Measurements from ENCODE around the gene APOO.

The APOO gene

GRCh38 chrX:23907498-23908218, at the start of gene APOO, which contains the start of gene CXorf58:
Gene APOO, minus strand, starts transcription at chrX:23907938. Its CDS starts 236 bp downstream, at chrX:23907702.
Gene CXorf58, plus strand, starts transcription at chrX:23908006. Its CDS starts 2,297 bp downstream, at chrX:23910303.
- peak; percentile 93 for DNase-seq
- CTCF ChIA-PET = interaction anchor here (1.4 to 3.2 kb wide), 3 partner anchors 118 to 147 kb away, joined by 4 to 19 read pairs (median 6); partner anchors contain the start of genes EIF2S3 and SAT1

GRCh38 chrX:23954396-23954795, 46.7 kb upstream of the APOO start:
- CTCF ChIA-PET = no interaction called here
- Mint-ChIP-seq H3K27me3 (no peaks in the 10 kb centered on the region), H3K9me3 (no peaks in the 10 kb centered on the region), H3K36me3 (peaks cover 6% of the 10 kb centered on the region), H3K4me1 (peaks cover 22% of the 10 kb centered on the region), H3K27ac (peak overlapping the region; percentile 98), H3K4me3 (no peak overlapping the region)
- no peak for DNase-seq

More at GRCh38 chrX:23907498-23908218, at the start of gene APOO, which contains the start of gene CXorf58:
- peaks cover 5% of the 10 kb centered on the region for H3K36me3 Mint-ChIP-seq
- H3K27me3 Mint-ChIP-seq = no peaks in the 10 kb centered on the region
- H3K27ac Mint-ChIP-seq = peak within 1 kb of the TSS; percentile 92
- H3K4me1 Mint-ChIP-seq = peaks cover 20% of the 10 kb centered on the region
- H3K9me3 Mint-ChIP-seq = no peaks in the 10 kb centered on the region
- peak within 1 kb of the TSS; percentile 78 for H3K4me3 Mint-ChIP-seq

- Mint-ChIP-seq H3K36me3 (peaks cover 6% of the 10 kb centered on the region), H3K4me1 (peaks cover 20% of the 10 kb centered on the region), H3K27ac (peak overlapping the region; percentile 98), H3K9me3 (no peaks in the 10 kb centered on the region), H3K4me3 (peak overlapping the region; percentile 87), H3K27me3 (no peaks in the 10 kb centered on the region)
- CTCF ChIA-PET = interaction anchor here (1.2 kb wide), 1 partner anchor 100 kb away, joined by 4 read pairs; no protein-coding TSS in a partner anchor
- peak; percentile 29 for DNase-seq
These were observed 46.2 kb upstream of the APOO start for GRCh38 chrX:23953908-23954269.

GRCh38 chrX:23952984-23953907, 45.5 kb upstream of the APOO start:
- CTCF ChIA-PET = interaction anchor here (1.2 kb wide), 1 partner anchor 100 kb away, joined by 4 read pairs; no protein-coding TSS in a partner anchor
- Mint-ChIP-seq H3K27ac (peak overlapping the region; percentile 98), H3K4me3 (peak overlapping the region; percentile 87), H3K4me1 (peaks cover 21% of the 10 kb centered on the region), H3K27me3 (no peaks in the 10 kb centered on the region), H3K9me3 (no peaks in the 10 kb centered on the region), H3K36me3 (peaks cover 9% of the 10 kb centered on the region)
- DNase-seq = peak; percentile 58

- H3K27ac Mint-ChIP-seq = peak overlapping the region; percentile 98
- peak overlapping the region; percentile 87 for H3K4me3 Mint-ChIP-seq
- CTCF ChIA-PET = no interaction called here
These were observed 44.7 kb upstream of the APOO start for GRCh38 chrX:23952391-23952790.

GRCh38 chrX:23945206-23945605, 37.5 kb upstream of the APOO start:
- no peak overlapping the region for H3K27ac Mint-ChIP-seq
- CTCF ChIA-PET = no interaction called here

More at GRCh38 chrX:23952391-23952790, 44.7 kb upstream of the APOO start:
- H3K9me3 Mint-ChIP-seq = no peaks in the 10 kb centered on the region
- H3K36me3 Mint-ChIP-seq = peaks cover 10% of the 10 kb centered on the region
- no peaks in the 10 kb centered on the region for H3K27me3 Mint-ChIP-seq
- H3K4me1 Mint-ChIP-seq = peaks cover 24% of the 10 kb centered on the region
- no peak for DNase-seq

GRCh38 chrX:23944234-23944633, 36.5 kb upstream of the APOO start:
- CTCF ChIA-PET = no interaction called here
- Mint-ChIP-seq H3K9me3 (no peaks in the 10 kb centered on the region), H3K4me1 (peaks cover 4% of the 10 kb centered on the region), H3K27me3 (no peaks in the 10 kb centered on the region), H3K36me3 (peaks cover 15% of the 10 kb centered on the region), H3K27ac (no peak overlapping the region), H3K4me3 (no peak overlapping the region)
- DNase-seq = no peak

More at GRCh38 chrX:23945206-23945605, 37.5 kb upstream of the APOO start:
- no peaks in the 10 kb centered on the region for H3K27me3 Mint-ChIP-seq
- no peak for DNase-seq
- H3K9me3 Mint-ChIP-seq = no peaks in the 10 kb centered on the region
- no peak overlapping the region for H3K4me3 Mint-ChIP-seq
- H3K4me1 Mint-ChIP-seq = peaks cover 7% of the 10 kb centered on the region
- peaks cover 18% of the 10 kb centered on the region for H3K36me3 Mint-ChIP-seq

- Mint-ChIP-seq H3K27me3 (no peaks in the 10 kb centered on the region), H3K9me3 (no peaks in the 10 kb centered on the region), H3K36me3 (peaks cover 5% of the 10 kb centered on the region), H3K27ac (no peak overlapping the region), H3K4me1 (no peaks in the 10 kb centered on the region), H3K4me3 (no peak overlapping the region)
- CTCF ChIA-PET = no interaction called here
- DNase-seq = no peak
These were observed 31.5 kb upstream of the APOO start for GRCh38 chrX:23939203-23939602.

GRCh38 chrX:23938690-23939089, 31.0 kb upstream of the APOO start:
- DNase-seq = no peak
- no peak overlapping the region for H3K27ac Mint-ChIP-seq
- H3K4me1 Mint-ChIP-seq = no peaks in the 10 kb centered on the region
- H3K9me3 Mint-ChIP-seq = no peaks in the 10 kb centered on the region
- H3K4me3 Mint-ChIP-seq = no peak overlapping the region
- CTCF ChIA-PET = no interaction called here
- no peaks in the 10 kb centered on the region for H3K27me3 Mint-ChIP-seq
- peaks cover 3% of the 10 kb centered on the region for H3K36me3 Mint-ChIP-seq

- Mint-ChIP-seq H3K9me3 (no peaks in the 10 kb centered on the region), H3K4me1 (peaks cover 5% of the 10 kb centered on the region), H3K27ac (no peak overlapping the region), H3K27me3 (no peaks in the 10 kb centered on the region), H3K4me3 (no peak overlapping the region), H3K36me3 (peaks cover 5% of the 10 kb centered on the region)
- CTCF ChIA-PET = no interaction called here
- DNase-seq = no peak
These were observed 29.4 kb upstream of the APOO start for GRCh38 chrX:23937100-23937499.

GRCh38 chrX:23936180-23936579, 28.4 kb upstream of the APOO start:
- Mint-ChIP-seq H3K27ac (no peak overlapping the region), H3K9me3 (no peaks in the 10 kb centered on the region), H3K36me3 (peaks cover 8% of the 10 kb centered on the region), H3K27me3 (no peaks in the 10 kb centered on the region), H3K4me3 (no peak overlapping the region), H3K4me1 (peaks cover 14% of the 10 kb centered on the region)
- no peak for DNase-seq
- CTCF ChIA-PET = no interaction called here

GRCh38 chrX:23935106-23935505, 27.4 kb upstream of the APOO start:
- CTCF ChIA-PET = no interaction called here
- DNase-seq = no peak

GRCh38 chrX:23932046-23932445, 24.3 kb upstream of the APOO start:
- Mint-ChIP-seq H3K27me3 (no peaks in the 10 kb centered on the region), H3K4me3 (no peak overlapping the region), H3K4me1 (peaks cover 18% of the 10 kb centered on the region), H3K36me3 (peaks cover 8% of the 10 kb centered on the region), H3K27ac (peak overlapping the region; percentile 55), H3K9me3 (no peaks in the 10 kb centered on the region)
- CTCF ChIA-PET = no interaction called here
- DNase-seq = no peak

More at GRCh38 chrX:23935106-23935505, 27.4 kb upstream of the APOO start:
- Mint-ChIP-seq H3K27me3 (no peaks in the 10 kb centered on the region), H3K4me3 (no peak overlapping the region), H3K27ac (no peak overlapping the region), H3K4me1 (peaks cover 18% of the 10 kb centered on the region), H3K36me3 (peaks cover 8% of the 10 kb centered on the region), H3K9me3 (no peaks in the 10 kb centered on the region)

- CTCF ChIA-PET = no interaction called here
- no peak for DNase-seq
These were observed 23.3 kb upstream of the APOO start for GRCh38 chrX:23930894-23931604.

More at GRCh38 chrX:23930894-23931604, 23.3 kb upstream of the APOO start:
- Mint-ChIP-seq H3K4me3 (peak overlapping the region; percentile 4), H3K36me3 (peaks cover 8% of the 10 kb centered on the region), H3K27me3 (no peaks in the 10 kb centered on the region), H3K27ac (peak overlapping the region; percentile 83), H3K4me1 (peaks cover 18% of the 10 kb centered on the region), H3K9me3 (no peaks in the 10 kb centered on the region)
